GM23338 (cell line): ENCODE measurements around the gene S100A6. TPM values are rescaled to one million over a fixed set of nuclear protein-coding genes. Genes with fewer than 3 reads are reported as not detected.
"Not testable (repeated sequence)": the region's sequence is repeated elsewhere in the genome, so short reads cannot be mapped to it uniquely, and the experiment has no call there.

Source experiments
- ATAC-seq: fragments of 200-7000 bp; cut with Tn5 transposase; 3 replicates; pipeline ENCODE4 v1.9.1; 2020
- DNase-seq: peaks from one replicate; pipeline ENCODE4 v3.0.0-alpha.2; 2015; ENCODE audit warnings: low spot score
- H2AFZ ChIP-seq: fragments of 200-600 bp; sonication (generic); 2 replicates; pipeline ENCODE4 v1.8.0; 2016; ENCODE audit warnings: antibody characterized with exemption, mild to moderate bottlenecking, moderate library complexity
- H3F3A ChIP-seq: fragments of 200-600 bp; sonication (generic); replicated peaks from 2 replicates; pipeline ENCODE4 v1.8.0; 2017; ENCODE audit warnings: antibody characterized with exemption, mixed run types, low read depth
- H3K27ac ChIP-seq: fragments of 200-600 bp; sonication (generic); 2 replicates; pipeline ENCODE4 v1.6.1; 2016; ENCODE audit warnings: low read depth
- H3K27me3 ChIP-seq: fragments of 200-600 bp; sonication (generic); 2 replicates; pipeline ENCODE4 v1.8.0; 2016; ENCODE audit warnings: mild to moderate bottlenecking, mixed run types, moderate library complexity; ENCODE audit not compliant: insufficient read depth
- H3K36me3 ChIP-seq: fragments of 200-600 bp; sonication (generic); 2 replicates; pipeline ENCODE4 v1.8.0; 2016; ENCODE audit warnings: mild to moderate bottlenecking; ENCODE audit not compliant: insufficient read depth
- H3K4me1 ChIP-seq: fragments of 200-600 bp; sonication (generic); 2 replicates; pipeline ENCODE4 v1.8.0; 2016; ENCODE audit warnings: mild to moderate bottlenecking, moderate library complexity; ENCODE audit not compliant: insufficient read depth
- H3K4me2 ChIP-seq: fragments of 200-600 bp; sonication (generic); 2 replicates; pipeline ENCODE4 v1.7.1; 2017; ENCODE audit warnings: mixed run types
- H3K4me3 ChIP-seq: fragments of 200-600 bp; sonication (generic); 2 replicates; pipeline ENCODE4 v1.6.1; 2016; ENCODE audit warnings: mixed run types
- H3K79me2 ChIP-seq: fragments of 200-600 bp; sonication (generic); replicated peaks from 2 replicates; pipeline ENCODE4 v1.8.0; 2017; ENCODE audit warnings: mild to moderate bottlenecking; ENCODE audit not compliant: insufficient read depth
- H3K9me2 ChIP-seq: fragments of 200-600 bp; sonication (generic); 2 replicates; pipeline ENCODE4 v1.8.0; 2017; ENCODE audit not compliant: insufficient read depth
- H4K20me1 ChIP-seq: fragments of 200-600 bp; sonication (generic); replicated peaks from 2 replicates; pipeline ENCODE4 v1.8.0; 2017; ENCODE audit warnings: mild to moderate bottlenecking; ENCODE audit not compliant: insufficient read depth
- H3K27ac Mint-ChIP-seq: 2 replicates; pipeline ENCODE4 v1.8.0; 2020; ENCODE audit warnings: inconsistent platforms, mild to moderate bottlenecking, moderate library complexity, mixed read lengths
- H3K27me3 Mint-ChIP-seq: 3 replicates; pipeline ENCODE4 v1.8.0; 2022; ENCODE audit warnings: low read depth, mild to moderate bottlenecking, moderate library complexity, mixed read lengths, inconsistent platforms; ENCODE audit not compliant: insufficient read depth, poor library complexity
- H3K36me3 Mint-ChIP-seq: 3 replicates; pipeline ENCODE4 v1.8.0; 2021; ENCODE audit warnings: low read depth, mild to moderate bottlenecking, inconsistent platforms, moderate library complexity, mixed read lengths
- H3K4me1 Mint-ChIP-seq: 3 replicates; pipeline ENCODE4 v1.8.0; 2020; ENCODE audit warnings: mild to moderate bottlenecking, inconsistent platforms, mixed read lengths
- H3K4me3 Mint-ChIP-seq: 3 replicates; pipeline ENCODE4 v1.8.0; 2021; ENCODE audit warnings: moderate library complexity, mild to moderate bottlenecking, inconsistent platforms, mixed read lengths
- H3K9me3 Mint-ChIP-seq: 3 replicates; pipeline ENCODE4 v1.8.0; 2020; ENCODE audit warnings: moderate library complexity, mild to moderate bottlenecking, inconsistent platforms, mixed read lengths
- NANOG ChIP-seq: IDR thresholded peaks from 2 replicates; pipeline ENCODE4 v1.6.1; 2016; ENCODE audit warnings: antibody characterized with exemption, borderline replicate concordance
- POLR2AphosphoS5 ChIP-seq: IDR thresholded peaks from 2 replicates; pipeline ENCODE4 v1.6.1; 2016; ENCODE audit warnings: antibody characterized with exemption, low read depth
- polyA plus RNA-seq: library from polyadenylated mRNA; unstranded; fragments of >200 nt; fragmentation: Nextera tagmentation; extraction: Ambion mirVana; gene quantifications from 2 replicates; pipeline ENCODE4 v1.2.1, GENCODE V29; 2016
- total RNA-seq: library from RNA; depleted of rRNA; stranded (reverse); fragments of >200 nt; shearing (Covaris generic); gene quantifications from 2 replicates; pipeline ENCODE4 v1.2.3, GENCODE V29; 2014
- TF ChIP-seq, protein P1 (sequence below), 2 experiments: fragments of 200-600 bp in 1 of 2; sonication (generic) in 1 of 2; conservative IDR thresholded peaks; 2 replicates each; pipeline versions ENCODE4 v1.5.1 to v1.6.1; 2016 to 2017; ENCODE audit warnings: antibody characterized with exemption in 2 of 2, low read depth in 2 of 2, mild to moderate bottlenecking in 2 of 2, moderate library complexity in 1 of 2

S100A6 gene
- total and polyA plus RNA-seq, 2 experiments from 2014 or later: 7.3 to 77.5 TPM

DNA sequence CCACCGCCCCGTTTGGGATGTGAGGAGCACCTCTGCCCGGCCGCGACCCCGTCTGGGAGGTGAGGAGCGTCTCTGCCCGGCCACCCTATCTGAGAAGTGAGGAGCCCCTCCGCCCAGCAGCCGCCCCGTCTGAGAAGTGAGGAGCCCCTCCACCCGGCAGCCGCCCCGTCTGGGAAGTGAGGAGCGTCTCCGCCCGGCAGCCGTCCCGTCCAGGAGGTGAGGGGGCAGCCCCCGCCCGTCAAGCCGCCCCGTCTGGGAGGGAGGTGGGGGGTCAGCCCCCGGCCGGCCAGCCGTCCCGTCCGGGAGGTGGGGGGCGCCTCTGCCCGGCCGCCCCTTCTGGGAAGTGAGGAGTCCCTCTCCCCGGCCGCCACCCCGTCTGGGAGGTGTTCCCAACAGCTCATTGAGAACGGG is 39.3 kb upstream of the S100A6 start:
- H3K4me3 ChIP-seq, ATAC-seq, H4K20me1 ChIP-seq, H3K27me3 ChIP-seq, H3K27ac Mint-ChIP-seq, H3K79me2 ChIP-seq, H3K4me3 Mint-ChIP-seq, H3K27me3 Mint-ChIP-seq, H2AFZ ChIP-seq, DNase-seq, H3K4me2 ChIP-seq, H3K36me3 ChIP-seq, H3K4me1 ChIP-seq, H3F3A ChIP-seq, H3K27ac ChIP-seq, H3K9me2 ChIP-seq, H3K36me3 Mint-ChIP-seq: not testable (repeated sequence)
- Mint-ChIP-seq H3K9me3 (peaks cover 23% of the 10 kb centered on the region; the same call in 2 of the 3 replicates), H3K4me1 (peaks cover 13% of the 10 kb centered on the region)

DNA sequence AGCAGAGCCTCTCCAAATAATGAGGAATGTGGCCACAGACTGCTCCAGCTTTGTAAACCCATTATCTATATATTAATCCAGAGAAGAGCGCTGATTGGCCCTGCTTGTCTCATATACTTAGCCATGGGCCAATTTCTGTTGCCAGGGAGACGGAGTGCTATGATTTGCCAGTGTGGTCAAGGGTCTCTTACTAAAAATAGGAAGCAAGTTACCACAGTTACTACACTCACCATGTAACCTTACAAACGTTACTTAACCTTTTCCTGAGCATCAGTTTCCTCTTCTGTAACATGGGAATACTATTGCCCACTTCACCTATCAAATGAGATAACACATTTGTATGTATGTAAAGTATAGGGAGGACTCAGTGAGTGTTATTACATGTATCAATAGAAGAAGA is 37.6 kb upstream of the S100A6 start:
- H3K4me2 ChIP-seq: no peak overlapping the region

DNA sequence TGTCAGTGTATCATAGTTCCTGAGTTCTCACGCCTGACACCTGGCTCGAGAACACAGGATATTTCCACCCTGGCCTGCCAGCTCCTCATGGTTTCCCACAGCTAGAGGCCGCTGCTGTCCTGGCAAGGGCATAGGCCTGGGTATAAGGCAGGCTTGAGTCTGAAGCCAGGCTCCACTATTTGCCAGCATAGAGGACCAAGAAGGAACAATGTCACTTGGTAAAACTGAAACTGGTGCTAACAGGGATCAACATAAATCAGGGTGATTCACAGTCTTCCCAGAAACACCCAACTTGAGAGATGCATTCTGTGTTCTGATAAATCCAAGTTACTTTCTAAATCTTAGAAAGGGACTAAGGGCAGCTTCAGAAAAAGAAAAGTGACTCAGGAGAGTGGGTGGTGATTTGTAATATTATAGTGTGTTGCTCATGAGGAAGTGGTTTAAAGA is 36.8 kb upstream of the S100A6 start:
- H3K36me3 ChIP-seq: no peaks in the 10 kb centered on the region
- peaks cover 23% of the 10 kb centered on the region; the same call in 2 of the 3 replicates for H3K9me3 Mint-ChIP-seq
- TF ChIP-seq POLR2AphosphoS5: no peak
- TF ChIP-seq, protein P1, sequence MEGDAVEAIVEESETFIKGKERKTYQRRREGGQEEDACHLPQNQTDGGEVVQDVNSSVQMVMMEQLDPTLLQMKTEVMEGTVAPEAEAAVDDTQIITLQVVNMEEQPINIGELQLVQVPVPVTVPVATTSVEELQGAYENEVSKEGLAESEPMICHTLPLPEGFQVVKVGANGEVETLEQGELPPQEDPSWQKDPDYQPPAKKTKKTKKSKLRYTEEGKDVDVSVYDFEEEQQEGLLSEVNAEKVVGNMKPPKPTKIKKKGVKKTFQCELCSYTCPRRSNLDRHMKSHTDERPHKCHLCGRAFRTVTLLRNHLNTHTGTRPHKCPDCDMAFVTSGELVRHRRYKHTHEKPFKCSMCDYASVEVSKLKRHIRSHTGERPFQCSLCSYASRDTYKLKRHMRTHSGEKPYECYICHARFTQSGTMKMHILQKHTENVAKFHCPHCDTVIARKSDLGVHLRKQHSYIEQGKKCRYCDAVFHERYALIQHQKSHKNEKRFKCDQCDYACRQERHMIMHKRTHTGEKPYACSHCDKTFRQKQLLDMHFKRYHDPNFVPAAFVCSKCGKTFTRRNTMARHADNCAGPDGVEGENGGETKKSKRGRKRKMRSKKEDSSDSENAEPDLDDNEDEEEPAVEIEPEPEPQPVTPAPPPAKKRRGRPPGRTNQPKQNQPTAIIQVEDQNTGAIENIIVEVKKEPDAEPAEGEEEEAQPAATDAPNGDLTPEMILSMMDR (conservative IDR thresholded peaks at IDR 0.05; ENCODE audit: low read depth in 2 of 2): peak; percentile 76 to 96
- H3K4me2 ChIP-seq: no peak overlapping the region
- no peak overlapping the region for H3K27ac Mint-ChIP-seq
- no peak overlapping the region for H3K4me3 Mint-ChIP-seq
- no peaks in the 10 kb centered on the region for H4K20me1 ChIP-seq
- ATAC-seq: peak; percentile 69
- H3K4me3 ChIP-seq: no peak overlapping the region
- H3K4me1 ChIP-seq: peaks cover 8% of the 10 kb centered on the region
- peaks cover 15% of the 10 kb centered on the region for H3K27me3 Mint-ChIP-seq
- H3K9me2 ChIP-seq: no peaks in the 10 kb centered on the region
- H3K27me3 ChIP-seq: no peaks in the 10 kb centered on the region
- no peaks in the 10 kb centered on the region; the same call in 1 of the 3 replicates for H3K36me3 Mint-ChIP-seq
- H3K79me2 ChIP-seq: no peaks in the 10 kb centered on the region
- H3F3A ChIP-seq: 0 out of 2 replicates have a peak, but pooled peaks cover 5% of the 10 kb centered on the region
- no peak overlapping the region for H3K27ac ChIP-seq
- H3K4me1 Mint-ChIP-seq: peaks cover 15% of the 10 kb centered on the region
- no peak overlapping the region for H2AFZ ChIP-seq
- DNase-seq: peak; percentile 76

More for the DNA sequence above, 37.6 kb upstream of the S100A6 start:
- H3K9me3 Mint-ChIP-seq: peaks cover 23% of the 10 kb centered on the region; the same call in 2 of the 3 replicates
- no peaks in the 10 kb centered on the region for H3F3A ChIP-seq
- peaks cover 5% of the 10 kb centered on the region; the same call in 1 of the 2 replicates for H3K4me1 ChIP-seq
- H3K79me2 ChIP-seq: no peaks in the 10 kb centered on the region
- no peak overlapping the region for H3K4me3 ChIP-seq
- H4K20me1 ChIP-seq: no peaks in the 10 kb centered on the region
- no peak overlapping the region for H3K4me3 Mint-ChIP-seq
- H3K9me2 ChIP-seq: no peaks in the 10 kb centered on the region
- no peak overlapping the region for H3K27ac ChIP-seq
- ATAC-seq: no peak
- no peak overlapping the region for H3K27ac Mint-ChIP-seq
- H3K27me3 Mint-ChIP-seq: peaks cover 7% of the 10 kb centered on the region
- no peak for DNase-seq
- H2AFZ ChIP-seq: no peak overlapping the region
- H3K36me3 ChIP-seq: no peaks in the 10 kb centered on the region
- no peaks in the 10 kb centered on the region for H3K27me3 ChIP-seq
- TF ChIP-seq NANOG (no peak), POLR2AphosphoS5 (no peak)
- H3K36me3 Mint-ChIP-seq: no peaks in the 10 kb centered on the region; the same call in 1 of the 3 replicates
- H3K4me1 Mint-ChIP-seq: peaks cover 13% of the 10 kb centered on the region
